ENCODE results near the gene RIMS4.

GRCh38 chr20:44754554-44754953, 55.8 kb downstream of the RIMS4 start:
- no peak for TF ChIP-seq EZH2 (IDR thresholded peaks at IDR 0.05)
- no peak for TF ChIP-seq POLR2AphosphoS5 (IDR thresholded peaks at IDR 0.05; ENCODE audit: borderline replicate concordance, low read depth, low read length)
- no peak for TF ChIP-seq FOXP2 (optimal IDR thresholded peaks at IDR 0.05; ENCODE audit: control extremely low read depth, extremely low read length, insufficient read depth)
